ENCODE data around the gene CAPN14. TPM values are rescaled to one million over a fixed set of nuclear protein-coding genes. Genes with fewer than 3 reads are reported as not detected.

The CAPN14 gene
- polyA plus RNA-seq, 1 of the 3 experiments (the other 2 are of a cell fraction), result 0.08 TPM

- TF ChIP-seq, protein P1, sequence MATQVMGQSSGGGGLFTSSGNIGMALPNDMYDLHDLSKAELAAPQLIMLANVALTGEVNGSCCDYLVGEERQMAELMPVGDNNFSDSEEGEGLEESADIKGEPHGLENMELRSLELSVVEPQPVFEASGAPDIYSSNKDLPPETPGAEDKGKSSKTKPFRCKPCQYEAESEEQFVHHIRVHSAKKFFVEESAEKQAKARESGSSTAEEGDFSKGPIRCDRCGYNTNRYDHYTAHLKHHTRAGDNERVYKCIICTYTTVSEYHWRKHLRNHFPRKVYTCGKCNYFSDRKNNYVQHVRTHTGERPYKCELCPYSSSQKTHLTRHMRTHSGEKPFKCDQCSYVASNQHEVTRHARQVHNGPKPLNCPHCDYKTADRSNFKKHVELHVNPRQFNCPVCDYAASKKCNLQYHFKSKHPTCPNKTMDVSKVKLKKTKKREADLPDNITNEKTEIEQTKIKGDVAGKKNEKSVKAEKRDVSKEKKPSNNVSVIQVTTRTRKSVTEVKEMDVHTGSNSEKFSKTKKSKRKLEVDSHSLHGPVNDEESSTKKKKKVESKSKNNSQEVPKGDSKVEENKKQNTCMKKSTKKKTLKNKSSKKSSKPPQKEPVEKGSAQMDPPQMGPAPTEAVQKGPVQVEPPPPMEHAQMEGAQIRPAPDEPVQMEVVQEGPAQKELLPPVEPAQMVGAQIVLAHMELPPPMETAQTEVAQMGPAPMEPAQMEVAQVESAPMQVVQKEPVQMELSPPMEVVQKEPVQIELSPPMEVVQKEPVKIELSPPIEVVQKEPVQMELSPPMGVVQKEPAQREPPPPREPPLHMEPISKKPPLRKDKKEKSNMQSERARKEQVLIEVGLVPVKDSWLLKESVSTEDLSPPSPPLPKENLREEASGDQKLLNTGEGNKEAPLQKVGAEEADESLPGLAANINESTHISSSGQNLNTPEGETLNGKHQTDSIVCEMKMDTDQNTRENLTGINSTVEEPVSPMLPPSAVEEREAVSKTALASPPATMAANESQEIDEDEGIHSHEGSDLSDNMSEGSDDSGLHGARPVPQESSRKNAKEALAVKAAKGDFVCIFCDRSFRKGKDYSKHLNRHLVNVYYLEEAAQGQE (IDR thresholded peaks at IDR 0.05; ENCODE audit: low read depth, low read length), result no peak
- no peak for TF ChIP-seq MXI1 (IDR thresholded peaks at IDR 0.05; ENCODE audit: low read depth, low read length)
Measured at GRCh38 chr2:31214444-31214915, 2.8 kb downstream of the CAPN14 start (continued).

DNA sequence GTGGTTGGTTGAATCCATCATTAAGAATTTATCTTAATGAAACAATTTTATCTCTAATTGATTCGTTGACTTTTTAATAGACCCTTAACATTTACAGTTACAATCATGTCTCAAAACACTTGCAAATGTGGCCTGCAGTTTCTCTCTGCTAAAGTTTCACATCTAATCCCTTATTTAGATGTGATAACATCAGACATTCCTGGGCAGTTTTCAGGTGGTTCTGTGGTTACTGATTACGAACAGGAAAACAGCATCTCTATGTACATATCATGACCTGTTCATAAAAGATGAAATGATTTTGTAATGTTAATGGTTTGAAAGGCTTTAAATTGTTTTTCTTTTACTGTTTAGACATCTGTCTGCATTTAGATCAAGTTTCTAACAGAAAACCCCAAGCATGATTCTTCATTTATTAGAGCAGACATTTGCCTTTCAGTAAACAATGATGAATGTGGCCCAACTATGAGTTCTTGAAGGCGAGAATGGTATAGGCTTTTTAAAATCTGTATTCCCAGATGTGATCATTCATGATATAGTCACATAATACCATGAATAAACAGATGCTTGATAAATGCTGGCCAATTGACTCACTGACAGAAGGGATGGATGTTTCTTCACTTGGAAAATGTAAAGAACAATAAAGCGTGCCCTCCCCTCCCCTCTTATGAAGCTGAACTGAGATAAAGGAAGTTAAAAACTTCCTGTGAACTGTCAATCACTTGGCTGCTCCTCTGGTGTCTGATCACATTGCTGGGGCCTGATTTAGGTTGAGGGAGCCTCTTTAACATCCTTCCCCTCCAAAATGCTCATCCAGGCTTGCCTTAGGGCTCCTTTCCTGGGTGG, 3.5 kb downstream of the CAPN14 start:
- ChIA-PET POLR2A (no interaction called here), CTCF (interaction anchor here (1.4 kb wide), 2 partner anchors 20 to 502 kb away, joined by 3 to 5 read pairs; partner anchors contain the start of gene EHD3)
- Histone ChIP-seq H3K27ac (ENCODE audit: low read depth in 2 of 2, low read length in 1 of 2) (no peak overlapping the region), H3K4me2 (no peak overlapping the region), H4K20me1 (ENCODE audit: insufficient read depth) (no peaks in the 10 kb centered on the region), H3K27me3 (ENCODE audit: insufficient read depth) (no peaks in the 10 kb centered on the region), H3K9me3 (0 out of 2 replicates have a peak, but pooled peaks cover 4% of the 10 kb centered on the region), H3K9me2 (no peaks in the 10 kb centered on the region), H3K4me1 (ENCODE audit: control insufficient read depth in 1 of 2, insufficient read depth in 2 of 2, low read depth in 1 of 2, low read length in 1 of 2) (no peaks in the 10 kb centered on the region; a peak in 1 of 4 replicates), H3K4me3 (ENCODE audit: low read depth in 2 of 2, low read length in 1 of 2) (no peak overlapping the region), H2AFZ (ENCODE audit: low read depth) (no peak overlapping the region), H3K36me3 (replicated peaks in 1 of 2; ENCODE audit: control insufficient read depth in 1 of 2, insufficient read depth in 2 of 2, low read length in 1 of 2) (no peaks in the 10 kb centered on the region), H3K79me2 (ENCODE audit: insufficient read depth) (no peaks in the 10 kb centered on the region), H3F3A (replicated peaks; ENCODE audit: insufficient read depth) (peaks cover 4% of the 10 kb centered on the region), H3K9ac (no peak overlapping the region)
- WGBS (ENCODE audit: low lambda C conversion rate), result 22% methylated on average over 4 of the region's 4 CpGs
- DNase-seq, result no peak
- TF ChIP-seq RFX5 (IDR thresholded peaks at IDR 0.05; ENCODE audit: low read length) (no peak), SIN3A (IDR thresholded peaks at IDR 0.05; ENCODE audit: borderline replicate concordance, low read depth, low read length) (no peak), MAX (IDR thresholded peaks at IDR 0.05; ENCODE audit: low read depth) (no peak), TCF12 (IDR thresholded peaks at IDR 0.05) (no peak), RAD21 (IDR thresholded peaks at IDR 0.05; ENCODE audit: low read length) (no peak), GATA2 (CRISPR knock-in tag; IDR thresholded peaks at IDR 0.05) (no peak), FOXM1 (IDR thresholded peaks at IDR 0.05; ENCODE audit: low read depth) (no peak), EP300 (IDR thresholded peaks at IDR 0.05; ENCODE audit: borderline replicate concordance in 1 of 2, low read depth in 1 of 2, low read length in 1 of 2) (no peak), POLR2AphosphoS5 (IDR thresholded peaks at IDR 0.05; ENCODE audit: low read depth, low read length) (no peak)
- TF ChIP-seq, protein P1 (IDR thresholded peaks at IDR 0.05; ENCODE audit: low read depth, low read length), result no peak
